Head of caudate nucleus (tissue), 42 donors: ENCODE measurements around the gene PCBD2.
A peak's percentile ranks its signal among the peaks of the same experiment; 100 is the strongest.
"Not testable (repeated sequence)": the region's sequence is repeated elsewhere in the genome, so short reads cannot be mapped to it uniquely, and the experiment has no call there.

ENCODE experiments used
- DNase-seq, 42 donors: peaks; one replicate each; pipeline versions ENCODE4 v3.0.0 to v3.0.0-alpha.2; 2020 to 2021; ENCODE audit warnings: mixed read lengths in 7 of 42
- intact Hi-C: fragments of 100-400 bp; cut with DNase I; formaldehyde crosslinking; loops from one replicate; pipeline ENCODE4 v1.15.0; 2022

PCBD2 gene

DNA sequence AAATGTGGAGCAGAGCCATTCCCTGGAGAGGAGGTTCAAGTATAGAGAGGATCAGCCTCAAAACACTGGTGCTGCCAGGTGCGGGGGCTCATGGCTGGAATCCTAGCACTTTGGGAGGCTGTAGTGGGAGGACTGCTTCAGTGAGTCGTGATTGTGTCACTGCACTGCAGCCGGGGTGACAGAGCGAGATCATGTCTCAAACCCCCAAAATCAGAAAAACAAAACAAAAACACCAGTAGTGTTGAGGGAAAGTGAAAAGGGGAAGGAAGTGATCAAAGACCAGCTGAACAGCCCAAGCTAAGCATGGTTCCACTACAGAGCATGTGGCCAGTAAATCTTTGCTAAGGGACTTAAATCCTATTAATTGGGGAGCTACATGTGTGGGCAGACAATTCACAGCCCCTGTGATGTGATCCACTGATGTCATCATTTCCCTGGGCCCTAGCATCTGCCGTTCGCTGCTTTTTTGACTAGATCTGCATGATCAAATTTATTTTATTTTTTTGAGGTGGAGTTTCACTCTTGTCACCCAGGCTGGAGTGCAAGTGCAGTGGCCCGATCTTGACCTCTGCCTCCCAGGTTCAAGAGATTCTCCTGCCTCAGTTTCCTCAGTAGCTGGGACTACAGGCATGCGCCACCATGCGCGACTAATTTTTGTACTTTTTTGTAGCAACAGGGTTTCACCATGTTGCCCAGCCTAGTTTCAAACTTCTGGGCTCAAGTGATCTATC is 2.7 kb upstream of the PCBD2 start:
- intact Hi-C loops: no loop called here

DNA sequence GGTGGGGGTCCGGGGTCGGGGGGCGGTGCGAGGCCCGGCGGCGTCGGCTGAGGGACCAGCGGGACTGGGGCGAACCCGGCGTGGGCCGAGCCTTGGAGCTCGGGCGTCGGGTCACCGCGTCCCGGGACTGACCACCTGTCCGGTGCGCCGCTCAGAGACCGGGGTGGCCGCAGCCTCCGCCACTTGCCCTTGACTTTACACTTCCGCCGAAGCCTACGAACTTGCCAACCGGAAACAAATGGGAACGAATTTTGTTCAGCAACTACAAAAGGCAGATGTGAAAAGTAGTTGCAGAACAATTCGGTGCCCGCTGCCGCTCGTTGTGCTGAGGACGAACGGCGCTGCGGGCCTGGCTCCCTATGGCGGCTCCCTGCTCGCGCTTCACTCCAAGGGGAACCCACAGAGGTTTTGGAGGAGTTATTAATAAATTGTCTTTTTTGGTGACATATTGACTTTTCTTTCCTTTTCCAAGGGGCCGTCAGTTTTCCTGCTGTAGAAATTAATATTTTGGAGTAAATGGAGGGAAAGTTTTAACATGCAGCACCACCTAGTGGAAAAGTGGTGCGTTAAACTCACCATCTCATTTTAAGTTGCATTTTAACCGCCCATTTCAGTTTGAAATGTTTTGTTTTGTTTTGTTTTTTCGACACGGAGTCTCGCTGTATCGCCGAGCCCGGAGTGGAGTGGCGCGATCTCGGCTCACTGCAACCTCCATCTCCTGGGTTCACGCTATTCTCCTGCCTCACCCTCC is 490 bp downstream of the PCBD2 start:
- intact Hi-C loops: loop anchor here (2.0 to 5.0 kb wide), 3 partner anchors 29 to 168 kb away; partner anchors contain the start of genes C5orf24 and CAMLG

More for the DNA sequence above, 2.7 kb upstream of the PCBD2 start:
- peak in 13 of 42 donors; percentile 12 to 51 (median 25) for DNase-seq

DNA sequence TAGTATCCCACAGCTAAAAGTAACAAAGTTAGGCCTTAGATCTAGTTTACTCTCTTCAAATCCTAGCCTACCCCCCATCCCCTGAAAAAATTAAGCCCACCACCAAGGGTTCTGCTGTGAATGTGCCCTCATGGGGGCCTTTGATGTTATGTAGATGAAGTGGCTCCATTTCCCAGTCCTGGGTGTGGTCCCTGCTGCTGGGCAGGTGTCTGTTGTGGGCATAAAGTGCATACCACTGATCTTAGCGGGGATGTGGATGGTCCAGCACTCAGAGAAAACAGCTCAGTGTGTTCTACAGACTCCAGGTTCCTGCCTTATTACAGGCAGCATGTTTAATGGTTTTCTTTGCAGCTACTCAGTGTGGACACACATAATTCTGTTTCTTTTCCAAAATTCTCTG is 1.9 kb downstream of the PCBD2 start:
- no peak for DNase-seq
- intact Hi-C loops: loop anchor here (5.0 kb wide), 2 partner anchors 60 to 170 kb away; partner anchors contain the start of genes C5orf24 and CAMLG

More for the DNA sequence above, 490 bp downstream of the PCBD2 start:
- DNase-seq: peak in 41 of 42 donors; percentile 14 to 81 (median 59)

DNA sequence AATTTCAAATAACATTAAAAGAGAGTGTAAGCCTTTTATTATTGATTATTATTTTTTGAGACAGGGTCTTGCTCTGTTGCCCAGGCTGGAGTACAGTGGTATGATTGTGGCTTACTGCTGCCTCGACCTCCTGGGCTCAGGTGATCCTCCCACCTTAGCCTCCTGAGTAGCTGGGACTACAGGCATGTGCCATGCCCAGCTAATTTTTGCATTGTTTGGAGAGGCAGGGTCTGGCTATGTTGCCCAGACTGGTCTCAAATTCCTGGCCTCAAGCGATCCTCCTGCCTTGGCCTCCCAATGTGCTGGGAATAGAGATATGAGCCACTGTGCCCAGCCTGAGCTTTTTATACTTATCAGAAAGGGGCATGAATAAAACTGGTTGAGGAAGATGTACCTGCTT is 5.8 kb downstream of the PCBD2 start:
- DNase-seq, intact Hi-C loops: not testable (repeated sequence)

DNA sequence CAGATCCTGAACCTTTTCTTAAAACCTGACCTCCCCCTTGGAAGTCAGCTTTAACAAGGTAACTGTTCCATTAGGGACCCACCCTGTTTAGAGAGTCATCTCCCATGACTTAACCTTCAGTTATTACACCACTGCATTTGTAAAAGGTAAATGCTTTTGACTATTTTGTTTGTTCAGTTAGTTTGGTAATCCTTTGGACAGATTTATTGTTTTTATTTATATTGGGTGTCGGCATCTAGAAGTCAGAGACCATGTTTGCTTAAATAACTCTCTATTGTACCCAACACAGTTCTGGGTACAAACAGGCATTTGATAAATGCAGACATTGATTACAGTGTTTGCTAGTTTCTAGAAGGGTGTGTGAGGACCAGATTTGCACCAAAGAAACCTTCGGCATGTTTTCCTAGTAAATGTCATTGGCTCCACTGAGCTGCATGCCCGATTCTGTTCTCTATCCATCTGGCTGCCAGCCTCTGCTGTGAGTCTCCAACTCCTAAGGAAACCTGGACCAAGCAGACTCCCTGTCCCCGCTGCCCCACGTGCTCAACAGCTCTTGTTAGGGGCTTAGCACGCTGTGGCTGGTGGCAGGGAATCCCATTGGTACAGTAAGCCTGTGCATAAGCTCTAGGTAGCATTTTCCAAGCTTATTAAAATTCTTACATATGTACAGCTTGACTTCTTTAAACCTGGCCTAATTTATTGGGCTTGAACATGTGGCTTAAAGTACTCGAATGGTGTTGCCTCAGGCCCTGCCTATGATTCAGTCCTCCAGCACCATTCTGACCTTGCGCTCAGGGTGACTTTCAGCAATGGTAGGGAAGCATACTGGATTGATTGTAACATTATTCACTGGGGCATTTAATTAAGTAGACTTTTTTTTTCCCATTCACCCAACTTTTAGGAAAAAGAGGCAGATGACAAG is 6.6 kb downstream of the PCBD2 start:
- DNase-seq: peak in 1 of 42 donors; percentile 16
- intact Hi-C loops: no loop called here

DNA sequence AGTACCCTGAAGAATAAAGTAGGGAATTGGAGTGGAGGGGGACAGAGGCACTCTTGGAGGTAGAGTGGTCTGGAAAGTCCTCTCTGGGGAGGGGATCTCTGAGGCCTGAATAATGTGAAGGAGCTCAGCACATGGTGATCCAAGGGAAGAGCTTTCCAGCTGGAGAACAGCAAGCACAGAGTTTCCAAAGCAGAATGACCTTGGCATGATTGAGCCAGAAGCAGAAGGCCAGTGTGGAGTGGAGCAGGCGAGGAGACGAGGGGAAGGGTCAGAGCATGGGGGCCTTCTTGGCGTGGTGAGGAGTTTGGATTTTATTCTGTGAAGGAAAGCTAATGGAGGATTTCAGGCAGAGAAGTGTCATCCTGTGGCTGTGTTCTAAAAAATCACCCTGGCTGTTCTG is 8.3 kb downstream of the PCBD2 start:
- no peak for DNase-seq
- intact Hi-C loops: no loop called here

DNA sequence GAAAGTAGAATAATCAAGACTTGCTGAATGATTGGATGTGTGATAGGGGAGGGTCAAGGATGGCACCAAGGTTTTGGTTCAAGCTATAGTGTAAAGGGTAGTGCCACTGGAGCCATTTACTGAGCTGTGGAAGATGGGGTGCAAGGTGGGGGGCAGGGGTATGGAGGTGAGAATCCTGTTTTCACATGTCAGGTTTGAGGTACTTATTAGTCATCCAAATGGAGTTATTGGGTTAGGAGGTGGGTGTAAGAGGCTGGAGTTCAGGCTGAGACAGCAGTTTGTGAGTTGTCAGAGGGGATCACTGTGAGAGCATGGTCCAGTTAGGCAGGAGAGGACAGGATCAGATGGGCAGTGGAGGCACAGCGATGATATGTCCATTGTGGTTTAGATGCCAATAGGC is 8.9 kb downstream of the PCBD2 start:
- intact Hi-C loops: no loop called here
- DNase-seq: no peak

DNA sequence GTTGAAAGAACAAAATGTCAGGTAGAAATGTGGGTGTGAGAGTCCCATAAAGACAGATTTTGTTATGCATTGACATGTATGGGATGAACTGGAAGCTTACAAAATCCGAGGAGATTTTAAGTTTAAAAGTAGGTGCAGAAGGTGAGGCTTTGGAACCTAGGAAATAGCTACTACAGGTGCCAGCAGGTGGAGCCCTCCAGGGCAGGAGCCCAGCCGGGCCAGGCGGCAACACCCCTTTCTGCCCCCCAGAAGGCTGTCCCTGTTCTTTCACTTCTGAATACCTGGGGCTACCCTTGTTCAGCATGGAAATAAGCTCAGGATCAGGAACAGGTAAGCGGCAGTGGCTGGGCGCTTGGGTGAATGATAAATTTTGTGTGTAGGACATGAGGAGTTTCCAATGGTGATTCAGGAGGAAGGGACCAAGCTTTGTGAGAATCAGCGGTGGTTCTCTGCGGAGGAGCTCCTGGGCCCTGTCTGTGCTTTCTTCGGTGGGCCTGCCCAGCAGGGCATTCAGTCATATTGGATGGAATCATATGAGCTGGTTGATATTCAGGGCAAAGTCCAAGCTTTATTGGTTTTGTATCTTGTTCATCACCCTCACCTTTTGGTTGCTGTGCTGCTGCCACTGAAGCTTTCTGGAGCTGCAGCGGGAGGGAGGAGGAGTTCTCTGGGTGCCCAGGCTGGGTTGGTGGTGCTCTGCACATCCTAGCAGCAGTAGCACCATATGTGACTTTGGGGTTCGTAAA is 12.3 kb downstream of the PCBD2 start:
- intact Hi-C loops: no loop called here
- peak in 8 of 42 donors; percentile 15 to 51 (median 23) for DNase-seq

DNA sequence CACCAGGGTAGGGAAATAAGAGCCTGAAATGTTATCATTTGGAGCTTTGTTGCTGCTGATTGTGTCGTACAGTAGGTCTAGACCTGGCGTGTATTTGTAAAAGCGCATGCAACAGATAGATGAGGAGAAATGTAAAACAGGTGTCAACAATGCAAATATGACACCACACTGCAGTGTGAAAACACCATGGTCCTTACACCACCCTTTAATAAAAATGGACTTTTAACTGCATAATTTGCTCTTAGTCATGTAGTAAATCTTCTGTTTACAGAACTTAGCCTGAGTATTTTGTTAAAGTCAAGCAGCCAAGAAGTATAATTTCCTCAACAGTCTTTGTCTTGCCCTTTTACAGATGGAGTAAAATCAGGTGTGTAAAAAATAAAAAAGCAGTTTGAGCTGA is 13.9 kb downstream of the PCBD2 start:
- intact Hi-C loops: no loop called here
- DNase-seq: no peak

DNA sequence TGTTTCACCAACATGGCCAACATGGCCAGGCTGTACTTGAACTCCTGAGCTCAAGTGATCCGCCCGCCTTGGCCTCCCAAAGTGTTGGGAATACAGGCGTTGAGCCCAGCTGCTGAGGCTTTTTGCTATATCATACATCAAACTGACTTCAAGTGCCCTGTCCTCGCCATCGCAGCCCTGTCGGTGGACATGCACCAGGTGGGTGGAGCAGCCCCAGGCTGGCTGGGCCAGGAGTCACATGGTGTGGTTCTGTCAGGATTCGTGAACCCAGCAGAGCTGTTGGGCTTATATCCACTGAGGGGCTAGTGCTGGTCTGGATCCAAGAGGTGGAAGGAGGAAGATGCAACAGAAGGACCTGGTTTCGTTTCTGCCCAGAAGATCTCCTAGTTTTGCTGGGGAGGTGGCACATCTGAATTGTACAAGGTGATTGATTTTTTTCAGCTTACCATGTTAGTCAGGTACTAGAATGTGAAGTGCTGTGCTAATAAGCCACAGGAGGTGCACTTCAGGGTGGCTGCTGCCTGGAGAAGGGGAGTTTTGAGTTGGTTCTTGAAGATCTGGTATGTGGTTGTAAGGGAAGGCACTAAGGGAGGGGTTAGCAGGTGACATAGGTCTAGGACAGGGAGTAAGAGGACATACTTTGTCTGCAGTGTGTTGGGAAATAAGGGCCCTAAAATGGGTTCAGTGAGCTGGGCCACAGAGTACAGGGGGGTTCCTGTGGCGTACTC is 16.1 kb downstream of the PCBD2 start:
- DNase-seq: no peak
- intact Hi-C loops: no loop called here

DNA sequence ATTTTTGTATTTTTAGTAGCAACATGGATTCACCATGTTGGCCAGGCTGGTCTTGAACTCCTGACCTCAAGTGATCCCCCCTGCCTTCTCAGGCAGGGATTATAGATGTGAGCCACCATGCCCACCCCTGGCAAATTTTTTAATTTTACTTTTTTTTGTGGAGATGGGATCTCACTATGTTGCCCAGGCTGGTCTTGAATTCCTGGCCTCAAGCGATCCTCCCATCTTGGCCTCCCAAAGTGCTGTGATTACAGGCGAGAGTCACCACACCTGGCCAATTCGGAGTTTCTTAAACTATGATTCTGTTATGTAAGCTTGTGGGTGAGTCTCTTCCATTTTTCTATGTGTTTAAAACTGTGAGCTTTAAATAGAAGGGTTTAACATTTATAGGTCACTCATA is 27.6 kb downstream of the PCBD2 start:
- DNase-seq: no peak
- intact Hi-C loops: no loop called here

DNA sequence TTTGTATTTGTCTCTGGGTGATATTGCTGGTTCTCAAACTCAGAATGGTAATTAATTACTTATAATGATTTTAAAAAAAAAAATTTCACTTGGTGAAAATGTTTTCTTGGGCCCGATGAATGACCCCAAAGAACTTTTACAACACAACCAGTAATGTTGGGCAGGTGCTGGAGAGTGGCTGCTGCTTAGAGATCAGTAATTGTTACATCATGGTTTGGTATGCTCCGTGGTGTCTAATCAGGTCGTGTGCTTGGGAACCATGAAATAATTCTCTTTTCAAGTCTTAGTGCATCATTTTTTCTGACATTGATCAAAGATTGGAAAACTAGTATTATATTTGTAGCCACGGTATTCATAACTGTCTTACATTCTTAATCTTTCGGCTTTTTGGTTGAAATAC is 29.3 kb downstream of the PCBD2 start:
- intact Hi-C loops: no loop called here
- no peak for DNase-seq

DNA sequence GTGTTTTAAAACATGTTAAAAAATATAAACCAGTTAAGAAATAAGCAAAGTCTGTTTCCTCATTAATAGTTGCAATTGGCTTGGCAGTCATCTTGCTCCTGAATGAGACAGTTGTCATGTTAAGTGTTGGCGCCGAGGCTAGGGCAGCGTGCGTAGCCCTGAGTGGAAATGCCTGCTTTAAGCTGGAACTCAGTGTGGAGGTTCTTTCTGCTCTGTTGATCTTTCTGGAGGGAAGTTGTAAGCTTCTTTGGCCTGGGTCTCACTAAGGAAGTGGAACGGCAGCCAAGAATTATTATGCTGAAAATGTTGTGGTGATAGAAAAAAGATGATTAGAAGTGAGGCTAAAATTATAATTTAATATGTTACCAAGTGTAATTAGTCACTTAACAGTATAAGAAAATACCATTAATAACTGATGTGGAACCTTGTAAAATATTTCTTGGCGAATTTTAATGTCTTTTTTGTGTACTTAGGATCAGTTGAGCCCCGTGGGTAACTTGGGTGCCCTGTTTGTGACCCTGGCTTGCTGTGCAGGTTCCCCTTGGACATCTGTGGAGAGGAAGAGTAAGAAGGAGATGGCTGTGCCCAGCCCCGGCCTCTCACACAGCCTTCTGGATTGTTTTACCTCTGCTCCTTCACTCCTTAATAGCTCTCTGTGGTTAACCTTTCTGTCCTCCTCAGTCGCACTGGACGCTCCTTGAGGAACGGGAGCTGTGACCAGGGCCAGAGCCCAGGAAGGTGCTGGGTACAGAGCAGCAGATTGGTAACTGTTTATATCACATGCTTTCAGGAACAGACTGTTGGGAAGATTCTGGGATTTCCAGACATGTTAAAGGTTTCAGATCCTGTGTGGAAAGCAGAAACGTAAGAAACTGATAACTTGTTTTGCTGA is 31.0 kb downstream of the PCBD2 start:
- intact Hi-C loops: no loop called here

DNA sequence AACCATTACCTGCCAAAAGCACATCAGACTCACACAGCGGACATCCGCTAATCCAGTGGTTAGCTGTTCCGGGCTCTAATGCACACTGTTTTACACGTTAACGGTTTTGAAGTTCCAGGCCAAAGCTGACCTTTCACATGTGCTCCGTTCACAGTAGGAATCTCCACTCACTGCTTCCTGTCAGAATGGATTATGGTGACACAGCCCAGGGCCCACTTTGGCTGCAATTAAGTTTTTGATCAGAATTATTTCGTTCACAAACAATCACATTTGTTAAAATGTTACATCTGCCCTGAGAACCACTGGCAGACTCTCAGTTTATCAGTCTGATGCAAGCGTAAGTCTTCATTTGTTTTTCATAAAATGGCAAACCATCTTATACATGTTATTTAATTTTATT is 32.6 kb downstream of the PCBD2 start:
- intact Hi-C loops: no loop called here
- DNase-seq: no peak

More for the DNA sequence above, 31.0 kb downstream of the PCBD2 start:
- DNase-seq: no peak

DNA sequence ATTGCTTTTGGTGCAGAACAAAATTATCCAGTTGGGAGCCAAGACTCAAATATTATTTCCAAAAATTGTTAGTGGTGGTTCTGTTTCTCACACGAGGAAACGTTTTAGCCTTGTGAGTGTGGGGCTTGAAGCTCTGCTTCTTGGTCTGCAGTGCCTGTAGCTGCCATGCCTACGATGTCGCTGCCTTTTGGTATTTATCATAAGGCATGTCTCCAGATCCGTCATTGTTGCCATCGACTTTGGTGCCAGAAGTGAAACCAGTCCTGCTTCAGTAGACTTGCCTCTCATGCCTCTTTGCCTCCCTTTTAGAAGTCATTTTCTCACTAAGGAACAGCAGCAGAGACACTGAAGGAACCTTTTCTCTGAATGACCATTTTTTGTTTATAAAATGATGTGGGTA is 33.1 kb downstream of the PCBD2 start:
- no peak for DNase-seq
- intact Hi-C loops: no loop called here

DNA sequence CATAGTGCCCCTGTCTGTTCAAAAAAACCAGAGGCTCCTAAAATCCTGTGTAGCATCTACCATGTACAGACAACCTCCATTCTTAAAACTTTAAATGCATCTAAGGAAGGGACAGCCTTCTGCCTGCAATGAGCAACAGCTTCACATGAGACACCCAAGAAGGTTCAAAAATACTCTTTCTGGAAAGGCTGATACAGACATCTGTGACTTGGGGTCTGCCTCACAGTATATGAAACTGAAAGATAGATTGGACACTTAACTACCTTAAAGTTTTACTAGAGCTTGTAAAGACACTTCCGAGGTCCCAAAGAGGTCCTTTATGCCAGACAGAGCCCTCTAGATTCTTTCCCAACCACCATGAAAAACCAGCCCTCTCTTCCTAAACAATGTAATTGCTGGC is 34.6 kb downstream of the PCBD2 start:
- no peak for DNase-seq
- intact Hi-C loops: no loop called here

DNA sequence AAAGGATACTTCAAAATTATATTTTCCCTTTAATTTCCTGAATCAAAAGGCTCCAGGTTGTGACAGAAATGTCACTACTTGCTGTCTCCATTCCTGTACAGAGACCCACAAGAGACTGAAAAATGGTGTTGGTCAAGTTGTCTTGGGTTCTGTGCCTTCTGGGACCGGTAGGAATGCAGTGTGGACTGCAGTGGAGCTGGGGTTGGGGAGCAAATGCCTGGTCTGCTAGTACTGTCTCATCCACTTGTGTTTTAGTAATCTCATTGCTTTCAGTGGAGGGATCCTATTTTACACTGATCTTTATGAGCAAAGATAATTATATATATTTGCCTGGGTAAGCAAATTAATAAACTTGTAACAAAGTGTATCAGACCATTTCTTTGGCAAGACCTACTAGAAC is 38.6 kb downstream of the PCBD2 start:
- intact Hi-C loops: no loop called here

More for the DNA sequence above, 38.6 kb downstream of the PCBD2 start:
- no peak for DNase-seq
